ENCODE measurements around the gene SORCS1.
"Not testable (repeated sequence)": the region's sequence is repeated elsewhere in the genome, so short reads cannot be mapped to it uniquely, and the experiment has no call there.

The SORCS1 gene

GRCh38 chr10:107051769-107052168, 112.7 kb downstream of the SORCS1 start:
- no peak for DNase-seq (ENCODE audit: low read depth)

GRCh38 chr10:107043461-107043860, 121.0 kb downstream of the SORCS1 start:
- no peak for DNase-seq (ENCODE audit: low read depth)

GRCh38 chr10:107037192-107038122, 127.0 kb downstream of the SORCS1 start:
- DNase-seq (ENCODE audit: low read depth) = no peak

GRCh38 chr10:107033799-107034422, 130.6 kb downstream of the SORCS1 start:
- DNase-seq (ENCODE audit: low read depth) = no peak

- no peak for DNase-seq (ENCODE audit: low read depth)
Measured at GRCh38 chr10:107032700-107033401, 131.7 kb downstream of the SORCS1 start.

- no peak for DNase-seq (ENCODE audit: low read depth)
Measured at GRCh38 chr10:107031931-107032699, 132.4 kb downstream of the SORCS1 start.

- DNase-seq (ENCODE audit: low read depth) = no peak
Measured at GRCh38 chr10:107028236-107028635, 136.3 kb downstream of the SORCS1 start.

GRCh38 chr10:107025676-107026075, 138.8 kb downstream of the SORCS1 start:
- DNase-seq (ENCODE audit: low read depth) = no peak

- not testable (repeated sequence) for DNase-seq (ENCODE audit: low read depth)
Measured at GRCh38 chr10:107024033-107024432, 140.5 kb downstream of the SORCS1 start.

GRCh38 chr10:107022600-107023354, 141.7 kb downstream of the SORCS1 start:
- no peak for DNase-seq (ENCODE audit: low read depth)

GRCh38 chr10:107019154-107019553, 145.4 kb downstream of the SORCS1 start:
- no peak for DNase-seq (ENCODE audit: low read depth)

- no peak for DNase-seq (ENCODE audit: low read depth)
Measured at GRCh38 chr10:107013258-107014006, 151.1 kb downstream of the SORCS1 start.

GRCh38 chr10:107011992-107012391, 152.5 kb downstream of the SORCS1 start:
- no peak for DNase-seq (ENCODE audit: low read depth)

GRCh38 chr10:107011105-107011504, 153.4 kb downstream of the SORCS1 start:
- no peak for DNase-seq (ENCODE audit: low read depth)

GRCh38 chr10:107010531-107010930, 154.0 kb downstream of the SORCS1 start:
- DNase-seq (ENCODE audit: low read depth) = no peak

GRCh38 chr10:107004362-107004761, 160.1 kb downstream of the SORCS1 start:
- DNase-seq (ENCODE audit: low read depth) = no peak

GRCh38 chr10:107002068-107002467, 162.4 kb downstream of the SORCS1 start:
- DNase-seq (ENCODE audit: low read depth) = no peak

GRCh38 chr10:106999118-106999707, 165.3 kb downstream of the SORCS1 start:
- DNase-seq (ENCODE audit: low read depth) = no peak

- no peak for DNase-seq (ENCODE audit: low read depth)
Measured at GRCh38 chr10:106997721-106998120, 166.8 kb downstream of the SORCS1 start.

- DNase-seq (ENCODE audit: low read depth) = no peak
Measured at GRCh38 chr10:106996510-106996909, 168.0 kb downstream of the SORCS1 start.
